Psoas muscle (tissue), 8 donors: Measurements from ENCODE around the gene OPN4. TPM values are rescaled to one million over a fixed set of nuclear protein-coding genes. Genes with fewer than 3 reads are reported as not detected.
A peak's percentile ranks its signal among the peaks of the same experiment; 100 is the strongest.

Source experiments
- ATAC-seq, 4 donors: fragments of 200-7000 bp; cut with Tn5 transposase; one replicate each; pipeline ENCODE4 v1.9.1; 2020; ENCODE audit warnings: moderate library complexity in 3 of 4, mild to moderate bottlenecking in 2 of 4
- DNase-seq, 2 donors: peaks; one replicate each; pipeline ENCODE4 v3.0.0-alpha.2; 2020
- H3K27ac ChIP-seq: fragments of 200-600 bp; one replicate; pipeline ENCODE4 v1.8.0; 2022
- H3K27me3 ChIP-seq, 3 donors: fragments of 200-600 bp in 1 of 3; one replicate each; pipeline versions ENCODE4 v1.6.1 to v1.8.0; 2013 to 2022; ENCODE audit warnings: low read length in 2 of 3, mild to moderate bottlenecking in 2 of 3, moderate library complexity in 1 of 3; ENCODE audit not compliant: insufficient read depth in 3 of 3
- H3K36me3 ChIP-seq, 2 donors: fragments of 200-600 bp in 1 of 2; one replicate each; pipeline versions ENCODE4 v1.6.1 to v1.8.0; 2013 to 2022; ENCODE audit warnings: low read depth in 1 of 2, mild to moderate bottlenecking in 1 of 2, moderate library complexity in 1 of 2; ENCODE audit not compliant: insufficient read depth in 1 of 2
- H3K4me1 ChIP-seq: fragments of 200-600 bp; one replicate; pipeline ENCODE4 v1.8.0; 2022
- H3K4me3 ChIP-seq: fragments of 200-600 bp; one replicate; pipeline ENCODE4 v1.8.0; 2022; ENCODE audit warnings: mild to moderate bottlenecking
- H3K9me3 ChIP-seq: fragments of 200-600 bp; one replicate; pipeline ENCODE4 v1.8.0; 2022
- CTCF ChIP-seq: fragments of 200-600 bp; IDR thresholded peaks from one replicate; pipeline ENCODE4 v1.8.0; 2022; ENCODE audit warnings: antibody characterized with exemption
- WGBS, 3 donors: extraction: QIAGEN DNeasy Blood & Tissue Kit; methylation state at CpG; one replicate each; pipeline versions ENCODE4 v1.1.6 to v1.1.7; 2013; 5-methylcytosine and 5-hydroxymethylcytosine counted together
- intact Hi-C, 2 donors: fragments of 100-400 bp; cut with DNase I; formaldehyde crosslinking; loops; one replicate each; pipeline versions ENCODE4 v1.11.0 to v1.14.2; 2022
- polyA plus RNA-seq, 3 donors: library from polyadenylated mRNA; stranded (reverse); fragments of 200-250 nt; gene quantifications; one replicate each; pipeline ENCODE4 v1.2.3, GENCODE V29; 2013
- total RNA-seq, 4 donors: library from RNA; stranded (reverse); fragmentation: NEBNext Ultra II Directional in 2 of 4; extraction: Animal tissue kit (Norgen Biotek cat#: 25700) in 2 of 4; gene quantifications; one replicate each; pipeline versions ENCODE4 v1.2.1 to v1.2.4, GENCODE V29; 2021 to 2023
- donor health status: healthy with polysubstance abuse.
- donor health status: DM: no; HTN: no; CAD: no; lungs with moderate emphysema.
- donor health status: Bipolar disorder and iron deficiency.
- donor health status: healthy.
- donor health status: DM: yes; HTN: yes; CAD: no.
- donor health status: DM: no; HTN: no; CAD: no.
- donor health status: DM: no; HTN: no; CAD: no.
- donor health status: DM: yes; HTN: yes; CAD: no.

OPN4 gene
- total and polyA plus RNA-seq, 7 donors = 0.12 to 0.49 (median 0.23) TPM

GRCh38 chr10:86670876-86671275, 16.5 kb downstream of the OPN4 start:
- H3K27me3 ChIP-seq = no peaks in the 10 kb centered on the region
- no peaks in the 10 kb centered on the region for H3K9me3 ChIP-seq
- no peak for ATAC-seq
- H3K36me3 ChIP-seq = peaks cover 0 to 3% of the 10 kb centered on the region in 2 donors
- peak overlapping the region; percentile 92 for H3K27ac ChIP-seq
- TF ChIP-seq CTCF = no peak
- H3K4me1 ChIP-seq = peaks cover 63% of the 10 kb centered on the region
- no peak for DNase-seq
- intact Hi-C loops = no loop called here
- H3K4me3 ChIP-seq = peak overlapping the region; percentile 69
- WGBS, 3 donors = 26 to 53% (median 39%) methylated on average over 8 of the region's 8 CpGs

DNA sequence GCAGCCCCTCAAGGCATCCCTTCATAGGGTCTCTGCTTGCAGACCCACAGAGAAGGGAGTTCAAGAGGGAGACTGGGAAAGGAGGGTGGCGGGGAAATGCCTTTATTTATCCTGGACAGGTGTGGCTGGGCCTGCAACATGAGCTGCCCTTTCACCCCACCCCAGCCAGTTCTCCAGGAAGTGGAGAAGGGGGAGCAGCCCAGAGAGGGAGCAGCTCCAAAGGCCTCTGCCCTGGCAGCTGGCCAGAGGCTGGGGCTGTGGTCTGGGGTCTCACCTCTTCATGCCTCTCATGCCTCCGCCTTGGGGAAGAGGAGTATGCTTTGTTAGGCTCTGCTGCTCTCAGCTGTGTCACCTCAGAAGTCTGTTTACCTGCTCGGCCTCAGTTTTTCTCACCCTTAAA, 17.1 kb downstream of the OPN4 start:
- Histone ChIP-seq H3K27me3 (no peaks in the 10 kb centered on the region), H3K36me3 (peaks cover 0 to 3% of the 10 kb centered on the region in 2 donors), H3K9me3 (no peaks in the 10 kb centered on the region), H3K4me3 (peak overlapping the region; percentile 69), H3K4me1 (peaks cover 65% of the 10 kb centered on the region), H3K27ac (peak overlapping the region; percentile 92)
- intact Hi-C loops = no loop called here
- no peak for TF ChIP-seq CTCF
- no peak for ATAC-seq
- no peak for DNase-seq
- 34 to 35% (median 34%) methylated on average over 3 of the region's 3 CpGs for WGBS, 3 donors

GRCh38 chr10:86671985-86672710, 17.8 kb downstream of the OPN4 start:
- intact Hi-C loops = no loop called here
- Histone ChIP-seq H3K27ac (peak overlapping the region; percentile 92), H3K27me3 (no peaks in the 10 kb centered on the region), H3K4me3 (peak overlapping the region; percentile 69), H3K36me3 (peaks cover 0 to 3% of the 10 kb centered on the region in 2 donors), H3K9me3 (no peaks in the 10 kb centered on the region), H3K4me1 (peaks cover 66% of the 10 kb centered on the region)
- DNase-seq = peak; percentile 80 to 88
- ATAC-seq = peak in 3 of 4 donors; percentile 18 to 35 (median 32)
- TF ChIP-seq CTCF = no peak
- 13 to 24% (median 15%) methylated on average over 12 of the region's 12 CpGs for WGBS, 3 donors

GRCh38 chr10:86673216-86673826, 19.0 kb downstream of the OPN4 start:
- intact Hi-C loops = no loop called here
- H3K27me3 ChIP-seq = no peaks in the 10 kb centered on the region
- ATAC-seq (no peak), DNase-seq (no peak)
- 23 to 26% (median 24%) methylated on average over 6 of the region's 6 CpGs for WGBS, 3 donors
- peaks cover 0 to 3% of the 10 kb centered on the region in 2 donors for H3K36me3 ChIP-seq
- peak overlapping the region; percentile 92 for H3K27ac ChIP-seq
- H3K9me3 ChIP-seq = no peaks in the 10 kb centered on the region
- H3K4me1 ChIP-seq = peaks cover 69% of the 10 kb centered on the region
- no peak for TF ChIP-seq CTCF
- peak overlapping the region; percentile 69 for H3K4me3 ChIP-seq
